Ishikawa (cell line): ENCODE results near the gene MINDY1.

Source experiments
- CEBPB ChIP-seq: IDR thresholded peaks from 2 replicates; pipeline ENCODE4 v1.6.1; 2012
- CREB1 ChIP-seq: IDR thresholded peaks from 2 replicates; pipeline ENCODE4 v1.6.1; 2012; ENCODE audit warnings: low read depth
- EGR1 ChIP-seq: IDR thresholded peaks from 2 replicates; pipeline ENCODE4 v1.6.1; 2012
- EP300 ChIP-seq: IDR thresholded peaks from 2 replicates; pipeline ENCODE4 v1.6.1; 2012; ENCODE audit warnings: borderline replicate concordance
- FOXM1 ChIP-seq: IDR thresholded peaks from 2 replicates; pipeline ENCODE4 v1.6.1; 2012; ENCODE audit warnings: low read depth, borderline replicate concordance
- NFIC ChIP-seq: IDR thresholded peaks from 2 replicates; pipeline ENCODE4 v1.6.1; 2012
- RAD21 ChIP-seq: IDR thresholded peaks from 2 replicates; pipeline ENCODE4 v1.6.1; 2012; ENCODE audit warnings: low read depth
- TAF1 ChIP-seq: IDR thresholded peaks from 2 replicates; pipeline ENCODE4 v1.6.1; 2012; ENCODE audit warnings: low read depth, mild to moderate bottlenecking
- TCF12 ChIP-seq: IDR thresholded peaks from 2 replicates; pipeline ENCODE4 v1.6.1; 2012; ENCODE audit warnings: low read depth
- TEAD4 ChIP-seq: IDR thresholded peaks from 2 replicates; pipeline ENCODE4 v1.6.1; 2012
- YY1 ChIP-seq: IDR thresholded peaks from 2 replicates; pipeline ENCODE4 v1.6.1; 2012; ENCODE audit warnings: low read depth
- ZBTB7A ChIP-seq: IDR thresholded peaks from 2 replicates; pipeline ENCODE4 v1.6.1; 2012; ENCODE audit warnings: low read depth
- TF ChIP-seq, protein P1 (sequence below): IDR thresholded peaks from 2 replicates; pipeline ENCODE4 v1.6.1; 2012
- TF ChIP-seq, protein P2 (sequence below): IDR thresholded peaks from 2 replicates; pipeline ENCODE4 v1.6.1; 2012; ENCODE audit warnings: low read depth, mild to moderate bottlenecking
- TF ChIP-seq, protein P3 (sequence below): IDR thresholded peaks from 2 replicates; pipeline ENCODE4 v1.6.1; 2012

The MINDY1 gene

DNA sequence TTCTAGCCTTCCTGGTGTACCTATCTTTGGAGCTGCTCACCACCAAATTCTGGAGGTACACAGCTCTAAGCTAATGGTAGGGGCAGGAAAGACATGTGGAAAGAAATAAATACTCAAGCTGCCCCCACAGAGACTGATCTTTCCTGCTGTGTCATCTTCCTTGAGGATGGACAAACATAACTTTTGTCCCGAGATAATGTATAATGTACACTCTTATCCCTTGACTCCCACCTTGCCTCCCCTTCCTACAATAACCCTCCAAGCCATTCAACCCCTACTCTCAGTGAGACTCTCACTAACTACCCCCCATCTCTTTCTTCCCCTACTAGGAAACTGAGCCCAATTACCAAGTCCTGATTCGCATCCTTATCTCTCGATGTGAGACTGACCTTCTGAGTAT, 12.5 kb downstream of the MINDY1 start:
- TF ChIP-seq, protein P1, sequence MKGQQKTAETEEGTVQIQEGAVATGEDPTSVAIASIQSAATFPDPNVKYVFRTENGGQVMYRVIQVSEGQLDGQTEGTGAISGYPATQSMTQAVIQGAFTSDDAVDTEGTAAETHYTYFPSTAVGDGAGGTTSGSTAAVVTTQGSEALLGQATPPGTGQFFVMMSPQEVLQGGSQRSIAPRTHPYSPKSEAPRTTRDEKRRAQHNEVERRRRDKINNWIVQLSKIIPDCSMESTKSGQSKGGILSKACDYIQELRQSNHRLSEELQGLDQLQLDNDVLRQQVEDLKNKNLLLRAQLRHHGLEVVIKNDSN = no peak
- TF ChIP-seq FOXM1 (no peak), ZBTB7A (no peak), YY1 (no peak), TCF12 (no peak), TAF1 (no peak), NFIC (no peak), CREB1 (no peak), TEAD4 (no peak), EGR1 (no peak)
- TF ChIP-seq, protein P2, sequence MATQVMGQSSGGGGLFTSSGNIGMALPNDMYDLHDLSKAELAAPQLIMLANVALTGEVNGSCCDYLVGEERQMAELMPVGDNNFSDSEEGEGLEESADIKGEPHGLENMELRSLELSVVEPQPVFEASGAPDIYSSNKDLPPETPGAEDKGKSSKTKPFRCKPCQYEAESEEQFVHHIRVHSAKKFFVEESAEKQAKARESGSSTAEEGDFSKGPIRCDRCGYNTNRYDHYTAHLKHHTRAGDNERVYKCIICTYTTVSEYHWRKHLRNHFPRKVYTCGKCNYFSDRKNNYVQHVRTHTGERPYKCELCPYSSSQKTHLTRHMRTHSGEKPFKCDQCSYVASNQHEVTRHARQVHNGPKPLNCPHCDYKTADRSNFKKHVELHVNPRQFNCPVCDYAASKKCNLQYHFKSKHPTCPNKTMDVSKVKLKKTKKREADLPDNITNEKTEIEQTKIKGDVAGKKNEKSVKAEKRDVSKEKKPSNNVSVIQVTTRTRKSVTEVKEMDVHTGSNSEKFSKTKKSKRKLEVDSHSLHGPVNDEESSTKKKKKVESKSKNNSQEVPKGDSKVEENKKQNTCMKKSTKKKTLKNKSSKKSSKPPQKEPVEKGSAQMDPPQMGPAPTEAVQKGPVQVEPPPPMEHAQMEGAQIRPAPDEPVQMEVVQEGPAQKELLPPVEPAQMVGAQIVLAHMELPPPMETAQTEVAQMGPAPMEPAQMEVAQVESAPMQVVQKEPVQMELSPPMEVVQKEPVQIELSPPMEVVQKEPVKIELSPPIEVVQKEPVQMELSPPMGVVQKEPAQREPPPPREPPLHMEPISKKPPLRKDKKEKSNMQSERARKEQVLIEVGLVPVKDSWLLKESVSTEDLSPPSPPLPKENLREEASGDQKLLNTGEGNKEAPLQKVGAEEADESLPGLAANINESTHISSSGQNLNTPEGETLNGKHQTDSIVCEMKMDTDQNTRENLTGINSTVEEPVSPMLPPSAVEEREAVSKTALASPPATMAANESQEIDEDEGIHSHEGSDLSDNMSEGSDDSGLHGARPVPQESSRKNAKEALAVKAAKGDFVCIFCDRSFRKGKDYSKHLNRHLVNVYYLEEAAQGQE = no peak
- TF ChIP-seq, protein P3, sequence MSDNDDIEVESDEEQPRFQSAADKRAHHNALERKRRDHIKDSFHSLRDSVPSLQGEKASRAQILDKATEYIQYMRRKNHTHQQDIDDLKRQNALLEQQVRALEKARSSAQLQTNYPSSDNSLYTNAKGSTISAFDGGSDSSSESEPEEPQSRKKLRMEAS = no peak

DNA sequence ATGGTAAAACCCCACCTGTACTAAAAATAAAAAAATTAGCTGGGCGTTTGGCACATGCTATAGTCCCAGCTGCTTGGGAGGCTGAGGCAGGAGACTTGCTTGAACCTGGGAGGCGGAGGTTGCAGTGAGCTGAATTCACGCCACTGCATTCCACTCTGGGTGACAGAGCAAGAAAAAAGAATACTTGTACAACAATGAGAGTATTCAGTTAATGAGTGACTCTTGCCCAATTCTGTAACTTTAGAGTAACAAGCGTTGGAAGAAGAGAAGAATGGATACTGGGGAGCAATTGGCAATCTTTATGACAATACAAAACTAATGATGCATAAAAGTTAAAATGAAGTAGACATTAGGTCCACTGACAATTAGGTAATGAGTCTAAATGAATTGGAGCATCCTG, 14.1 kb downstream of the MINDY1 start:
- TF ChIP-seq TAF1 (no peak), EP300 (no peak), RAD21 (no peak), ZBTB7A (no peak), NFIC (no peak), CEBPB (no peak), EGR1 (no peak), FOXM1 (no peak), CREB1 (no peak), YY1 (no peak), TEAD4 (no peak), TCF12 (no peak)
- TF ChIP-seq, protein P2 = no peak
- TF ChIP-seq, protein P1 = no peak
- TF ChIP-seq, protein P3 = no peak

DNA sequence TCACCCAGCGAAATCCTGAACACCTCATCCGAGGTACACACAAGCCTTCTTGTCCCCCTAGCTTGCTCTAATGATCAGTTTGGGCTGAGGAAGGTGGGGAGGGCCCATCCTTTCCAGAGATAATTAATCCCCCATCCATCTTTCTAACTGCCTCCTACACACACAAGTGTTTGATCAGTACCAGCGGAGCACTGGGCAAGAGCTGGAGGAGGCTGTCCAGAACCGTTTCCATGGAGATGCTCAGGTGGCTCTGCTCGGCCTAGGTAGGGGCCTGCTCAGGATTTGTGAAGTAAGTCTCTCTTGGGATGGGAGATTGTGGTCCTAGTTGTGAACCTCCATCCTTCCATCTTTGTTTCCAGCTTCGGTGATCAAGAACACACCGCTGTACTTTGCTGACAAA, 18.8 kb downstream of the MINDY1 start:
- TF ChIP-seq RAD21 (no peak), TAF1 (no peak), FOXM1 (no peak), ZBTB7A (no peak), EP300 (no peak), CEBPB (no peak), TCF12 (no peak), NFIC (no peak), YY1 (no peak)
- TF ChIP-seq, protein P2 = no peak
- TF ChIP-seq, protein P3 = no peak

DNA sequence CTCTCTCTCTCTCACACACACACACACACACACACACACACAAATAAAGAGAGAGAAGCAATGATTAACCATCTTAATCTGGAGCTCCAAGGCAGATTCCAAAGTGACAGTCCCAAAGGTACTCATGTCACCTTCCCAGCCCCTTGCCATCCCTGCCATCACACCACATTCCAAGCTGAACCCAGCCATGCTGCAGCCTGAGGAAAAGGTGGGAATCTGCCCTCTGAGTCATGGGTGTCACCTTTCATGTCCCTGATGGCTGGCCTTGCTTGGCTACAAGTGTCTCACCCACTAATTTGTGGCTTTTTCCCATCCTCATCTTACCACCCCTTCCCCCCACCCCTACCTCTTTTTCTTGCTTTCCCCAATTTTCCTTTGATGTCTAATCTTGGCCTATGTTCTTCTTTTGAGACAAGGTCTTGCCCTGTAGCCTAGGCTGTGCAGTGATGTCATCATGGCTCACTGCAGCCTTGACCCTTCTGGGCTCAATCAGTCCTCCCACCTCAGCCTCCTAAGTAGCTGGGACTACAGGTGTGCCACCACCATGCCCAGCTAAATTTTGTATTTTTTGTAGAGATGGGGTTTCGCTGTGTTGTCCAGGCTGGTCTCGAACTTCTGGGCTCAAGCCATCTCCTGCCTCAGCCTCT, 21.4 kb downstream of the MINDY1 start:
- TF ChIP-seq TEAD4 = peak; percentile 26; the same call in 1 of the 2 replicates
- TF ChIP-seq RAD21 = no peak
- TF ChIP-seq EGR1 = no peak
- no peak for TF ChIP-seq NFIC
- TF ChIP-seq YY1 = no peak
- TF ChIP-seq, protein P3 = peak; percentile 65
- TF ChIP-seq, protein P2 = no peak
- no peak for TF ChIP-seq EP300
- TF ChIP-seq, protein P1 = no peak
- no peak for TF ChIP-seq CREB1
- TF ChIP-seq ZBTB7A = no peak
